ENCODE data around the gene HHIPL2. TPM values are rescaled to one million over a fixed set of nuclear protein-coding genes. Genes with fewer than 3 reads are reported as not detected.

Gene HHIPL2
- total and polyA plus RNA-seq, 10 of the 15 experiments (the other 5 are each of a cell fraction or from before 2014, with no cell fraction given), result 0.06 to 0.29 (median 0.09) TPM; not detected in 3

DNA sequence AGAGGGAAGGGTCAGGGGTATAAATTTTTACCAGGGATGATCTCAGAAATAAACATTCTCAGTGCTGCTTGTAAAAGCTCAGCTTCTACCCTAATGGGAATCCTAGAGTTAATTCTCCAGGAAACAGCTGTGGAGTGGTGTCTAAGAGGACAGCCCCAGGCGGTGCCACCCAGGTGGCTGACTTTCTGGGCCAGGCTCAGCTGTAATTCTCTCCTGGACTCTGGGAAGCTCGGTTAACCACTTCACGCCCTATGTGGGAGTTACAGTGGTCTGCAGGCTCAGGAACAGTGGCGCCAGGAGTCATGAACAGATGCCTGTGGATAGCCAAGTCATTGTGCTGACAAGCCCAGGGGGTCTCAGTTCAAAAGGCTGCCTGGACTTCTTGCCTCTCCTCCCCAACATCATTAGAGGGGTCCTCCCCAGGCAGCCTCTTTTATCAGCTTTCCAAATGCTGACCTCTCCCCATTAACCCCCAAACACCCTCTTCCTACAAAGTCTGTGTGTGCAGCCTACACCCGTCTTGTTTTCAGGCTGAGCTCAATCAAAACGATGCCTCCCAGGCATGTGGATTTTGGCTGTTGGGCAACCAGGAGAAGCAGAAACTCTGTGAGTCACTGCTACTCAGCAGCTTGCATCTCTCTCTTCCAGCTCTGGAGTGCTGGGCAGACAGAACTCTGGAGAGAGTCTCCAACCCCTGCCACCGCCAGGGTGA lies 1.2 kb downstream of the HHIPL2 start:
- Histone ChIP-seq H2AFZ (ENCODE audit: control insufficient read depth, low read depth, low read length) (no peak overlapping the region), H3K79me2 (ENCODE audit: control insufficient read depth, insufficient read depth, low read length) (no peaks in the 10 kb centered on the region), H3K27ac (ENCODE audit: control insufficient read depth, insufficient read depth) (no peak overlapping the region), H3K27me3 (replicated peaks in 1 of 2; ENCODE audit: control insufficient read depth in 2 of 2, insufficient read depth in 2 of 2, low read length in 1 of 2) (no peaks in the 10 kb centered on the region), H3K4me2 (ENCODE audit: control insufficient read depth, insufficient read depth) (no peak overlapping the region), H4K20me1 (ENCODE audit: control insufficient read depth, insufficient read depth) (no peaks in the 10 kb centered on the region), H3K4me3 (no peak overlapping the region), H3K9me3 (replicated peaks; ENCODE audit: control insufficient read depth, insufficient read depth, low read length) (no peaks in the 10 kb centered on the region), H3K9ac (ENCODE audit: control insufficient read depth, insufficient read depth, low read length) (no peak overlapping the region), H3K4me1 (ENCODE audit: control insufficient read depth, insufficient read depth, low read length) (no peaks in the 10 kb centered on the region), H3K36me3 (ENCODE audit: control insufficient read depth in 2 of 2, insufficient read depth in 2 of 2, low read length in 1 of 2) (no peaks in the 10 kb centered on the region)
- DNase-seq (ENCODE audit: low read depth, low spot score), result no peak
- ChIA-PET POLR2A (no interaction called here), RAD21 (ENCODE audit: unreplicated experiment) (no interaction called here), CTCF (no interaction called here), SMC1A (ENCODE audit: uncharacterized antibody, unreplicated experiment) (interaction anchor here (0.7 kb wide), 1 partner anchor 113 kb away, joined by 3 read pairs; no protein-coding TSS in a partner anchor)
- no peak for ATAC-seq
- intact Hi-C loops (cut with micrococcal nuclease; ENCODE audit: unreplicated experiment), result no loop called here
- in situ Hi-C loops (cut with MboI), result no loop called here
- 8% methylated on average over 7 of the region's 7 CpGs for WGBS (ENCODE audit: insufficient coverage, insufficient replicate concordance, low lambda C conversion rate, missing lambda C conversion rate)
- no peak for FAIRE-seq
- no TSS peak for BruUV-seq (replicated peaks)
- TF ChIP-seq JUND (IDR thresholded peaks at IDR 0.05; ENCODE audit: low read depth, low read length) (no peak), YBX1 (IDR thresholded peaks at IDR 0.05) (no peak), IKZF2 (IDR thresholded peaks at IDR 0.05) (no peak), NRF1 (conservative IDR thresholded peaks at IDR 0.05; ENCODE audit: low read depth, low read length) (no peak), MXI1 (IDR thresholded peaks at IDR 0.05; ENCODE audit: low read depth, low read length) (no peak), HDAC2 (IDR thresholded peaks at IDR 0.05) (no peak), SMAD1 (IDR thresholded peaks at IDR 0.05; ENCODE audit: low read depth, partially characterized antibody) (no peak)
- TF ChIP-seq, protein P1, sequence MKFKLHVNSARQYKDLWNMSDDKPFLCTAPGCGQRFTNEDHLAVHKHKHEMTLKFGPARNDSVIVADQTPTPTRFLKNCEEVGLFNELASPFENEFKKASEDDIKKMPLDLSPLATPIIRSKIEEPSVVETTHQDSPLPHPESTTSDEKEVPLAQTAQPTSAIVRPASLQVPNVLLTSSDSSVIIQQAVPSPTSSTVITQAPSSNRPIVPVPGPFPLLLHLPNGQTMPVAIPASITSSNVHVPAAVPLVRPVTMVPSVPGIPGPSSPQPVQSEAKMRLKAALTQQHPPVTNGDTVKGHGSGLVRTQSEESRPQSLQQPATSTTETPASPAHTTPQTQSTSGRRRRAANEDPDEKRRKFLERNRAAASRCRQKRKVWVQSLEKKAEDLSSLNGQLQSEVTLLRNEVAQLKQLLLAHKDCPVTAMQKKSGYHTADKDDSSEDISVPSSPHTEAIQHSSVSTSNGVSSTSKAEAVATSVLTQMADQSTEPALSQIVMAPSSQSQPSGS (IDR thresholded peaks at IDR 0.05; ENCODE audit: low read length), result no peak
- TF ChIP-seq, protein P2, sequence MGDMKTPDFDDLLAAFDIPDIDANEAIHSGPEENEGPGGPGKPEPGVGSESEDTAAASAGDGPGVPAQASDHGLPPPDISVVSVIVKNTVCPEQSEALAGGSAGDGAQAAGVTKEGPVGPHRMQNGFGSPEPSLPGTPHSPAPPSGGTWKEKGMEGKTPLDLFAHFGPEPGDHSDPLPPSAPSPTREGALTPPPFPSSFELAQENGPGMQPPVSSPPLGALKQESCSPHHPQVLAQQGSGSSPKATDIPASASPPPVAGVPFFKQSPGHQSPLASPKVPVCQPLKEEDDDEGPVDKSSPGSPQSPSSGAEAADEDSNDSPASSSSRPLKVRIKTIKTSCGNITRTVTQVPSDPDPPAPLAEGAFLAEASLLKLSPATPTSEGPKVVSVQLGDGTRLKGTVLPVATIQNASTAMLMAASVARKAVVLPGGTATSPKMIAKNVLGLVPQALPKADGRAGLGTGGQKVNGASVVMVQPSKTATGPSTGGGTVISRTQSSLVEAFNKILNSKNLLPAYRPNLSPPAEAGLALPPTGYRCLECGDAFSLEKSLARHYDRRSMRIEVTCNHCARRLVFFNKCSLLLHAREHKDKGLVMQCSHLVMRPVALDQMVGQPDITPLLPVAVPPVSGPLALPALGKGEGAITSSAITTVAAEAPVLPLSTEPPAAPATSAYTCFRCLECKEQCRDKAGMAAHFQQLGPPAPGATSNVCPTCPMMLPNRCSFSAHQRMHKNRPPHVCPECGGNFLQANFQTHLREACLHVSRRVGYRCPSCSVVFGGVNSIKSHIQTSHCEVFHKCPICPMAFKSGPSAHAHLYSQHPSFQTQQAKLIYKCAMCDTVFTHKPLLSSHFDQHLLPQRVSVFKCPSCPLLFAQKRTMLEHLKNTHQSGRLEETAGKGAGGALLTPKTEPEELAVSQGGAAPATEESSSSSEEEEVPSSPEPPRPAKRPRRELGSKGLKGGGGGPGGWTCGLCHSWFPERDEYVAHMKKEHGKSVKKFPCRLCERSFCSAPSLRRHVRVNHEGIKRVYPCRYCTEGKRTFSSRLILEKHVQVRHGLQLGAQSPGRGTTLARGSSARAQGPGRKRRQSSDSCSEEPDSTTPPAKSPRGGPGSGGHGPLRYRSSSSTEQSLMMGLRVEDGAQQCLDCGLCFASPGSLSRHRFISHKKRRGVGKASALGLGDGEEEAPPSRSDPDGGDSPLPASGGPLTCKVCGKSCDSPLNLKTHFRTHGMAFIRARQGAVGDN (IDR thresholded peaks at IDR 0.05), result no peak
- TF ChIP-seq, protein P3, sequence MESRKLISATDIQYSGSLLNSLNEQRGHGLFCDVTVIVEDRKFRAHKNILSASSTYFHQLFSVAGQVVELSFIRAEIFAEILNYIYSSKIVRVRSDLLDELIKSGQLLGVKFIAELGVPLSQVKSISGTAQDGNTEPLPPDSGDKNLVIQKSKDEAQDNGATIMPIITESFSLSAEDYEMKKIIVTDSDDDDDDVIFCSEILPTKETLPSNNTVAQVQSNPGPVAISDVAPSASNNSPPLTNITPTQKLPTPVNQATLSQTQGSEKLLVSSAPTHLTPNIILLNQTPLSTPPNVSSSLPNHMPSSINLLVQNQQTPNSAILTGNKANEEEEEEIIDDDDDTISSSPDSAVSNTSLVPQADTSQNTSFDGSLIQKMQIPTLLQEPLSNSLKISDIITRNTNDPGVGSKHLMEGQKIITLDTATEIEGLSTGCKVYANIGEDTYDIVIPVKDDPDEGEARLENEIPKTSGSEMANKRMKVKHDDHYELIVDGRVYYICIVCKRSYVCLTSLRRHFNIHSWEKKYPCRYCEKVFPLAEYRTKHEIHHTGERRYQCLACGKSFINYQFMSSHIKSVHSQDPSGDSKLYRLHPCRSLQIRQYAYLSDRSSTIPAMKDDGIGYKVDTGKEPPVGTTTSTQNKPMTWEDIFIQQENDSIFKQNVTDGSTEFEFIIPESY (IDR thresholded peaks at IDR 0.05), result no peak
- TF ChIP-seq, protein P4, sequence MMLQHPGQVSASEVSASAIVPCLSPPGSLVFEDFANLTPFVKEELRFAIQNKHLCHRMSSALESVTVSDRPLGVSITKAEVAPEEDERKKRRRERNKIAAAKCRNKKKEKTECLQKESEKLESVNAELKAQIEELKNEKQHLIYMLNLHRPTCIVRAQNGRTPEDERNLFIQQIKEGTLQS (IDR thresholded peaks at IDR 0.05; ENCODE audit: borderline replicate concordance, extremely low read depth, low read depth, low read length), result no peak

Measured in GM12878 (cell line).